Measurements from ENCODE around the gene KANK4.

KANK4 gene

GRCh38 chr1:62337706-62338631 is 18.7 kb upstream of the KANK4 start:
- DNase-seq (ENCODE audit: low read depth in 1 of 2, low spot score in 1 of 2): no peak

GRCh38 chr1:62336995-62337705 is 17.9 kb upstream of the KANK4 start:
- DNase-seq (ENCODE audit: low read depth in 1 of 2, low spot score in 1 of 2): no peak

- no peak for DNase-seq (ENCODE audit: low read depth in 1 of 2, low spot score in 1 of 2)
Measured at GRCh38 chr1:62336638-62336994, 17.4 kb upstream of the KANK4 start.

- DNase-seq (ENCODE audit: low read depth in 1 of 2, low spot score in 1 of 2): no peak
Measured at GRCh38 chr1:62335656-62336055, 16.4 kb upstream of the KANK4 start.

DNA sequence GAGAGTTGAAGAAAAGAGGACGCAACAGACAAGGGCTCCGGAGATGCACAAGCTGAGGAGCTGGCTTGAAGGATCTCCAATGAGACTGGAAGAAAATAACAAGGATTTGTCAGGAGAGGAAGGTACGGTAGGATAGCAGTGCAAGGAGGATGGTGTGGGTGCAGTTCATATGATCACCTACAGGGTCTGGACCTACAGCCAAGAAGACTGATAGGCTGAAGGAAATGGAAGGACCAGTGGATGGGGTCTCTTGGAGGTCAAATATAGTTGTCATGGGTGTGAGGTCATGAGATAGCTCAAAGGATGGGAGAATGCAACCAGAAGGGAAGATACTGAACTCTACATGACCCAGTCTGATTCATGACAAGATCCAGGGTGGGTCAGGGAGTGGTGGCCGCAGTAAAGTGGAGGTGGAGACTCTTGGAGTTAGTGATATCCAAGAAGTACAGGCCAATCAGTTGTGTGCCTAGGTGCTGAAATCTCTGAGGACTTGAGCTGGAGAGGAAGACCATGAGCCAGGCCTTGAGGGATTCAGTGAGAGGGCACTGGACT is 15.3 kb upstream of the KANK4 start:
- no peak for DNase-seq (ENCODE audit: low read depth in 1 of 2, low spot score in 1 of 2)

- no peak for DNase-seq (ENCODE audit: low read depth in 1 of 2, low spot score in 1 of 2)
Measured at GRCh38 chr1:62333441-62333840, 14.2 kb upstream of the KANK4 start.

GRCh38 chr1:62327360-62328055 is 8.3 kb upstream of the KANK4 start:
- DNase-seq (ENCODE audit: low read depth in 1 of 2, low spot score in 1 of 2): no peak

GRCh38 chr1:62325681-62326080 is 6.4 kb upstream of the KANK4 start:
- DNase-seq (ENCODE audit: low read depth in 1 of 2, low spot score in 1 of 2): no peak

DNA sequence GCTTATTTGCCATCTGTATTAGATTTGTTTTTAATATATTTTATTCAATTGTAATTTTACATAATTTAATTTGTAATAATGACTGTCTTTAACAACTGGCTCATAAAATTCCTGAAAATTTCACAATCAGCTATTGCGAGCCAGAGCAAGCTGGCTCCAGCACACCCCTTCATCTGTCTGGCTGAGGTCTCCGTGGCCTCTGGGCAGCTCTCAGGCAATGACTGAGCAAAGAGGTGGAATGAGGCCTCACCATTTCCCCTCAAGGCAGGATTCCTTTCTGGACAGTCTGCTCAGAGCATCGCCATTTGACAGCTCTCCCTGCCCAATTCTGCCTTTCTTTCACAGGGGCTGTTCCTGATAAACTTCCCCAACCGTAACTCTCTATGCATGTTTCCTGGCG is 5.8 kb upstream of the KANK4 start:
- DNase-seq (ENCODE audit: low read depth in 1 of 2, low spot score in 1 of 2): no peak

- DNase-seq (ENCODE audit: low read depth in 1 of 2, low spot score in 1 of 2): no peak
Measured at GRCh38 chr1:62321446-62321845, 2.2 kb upstream of the KANK4 start.

DNA sequence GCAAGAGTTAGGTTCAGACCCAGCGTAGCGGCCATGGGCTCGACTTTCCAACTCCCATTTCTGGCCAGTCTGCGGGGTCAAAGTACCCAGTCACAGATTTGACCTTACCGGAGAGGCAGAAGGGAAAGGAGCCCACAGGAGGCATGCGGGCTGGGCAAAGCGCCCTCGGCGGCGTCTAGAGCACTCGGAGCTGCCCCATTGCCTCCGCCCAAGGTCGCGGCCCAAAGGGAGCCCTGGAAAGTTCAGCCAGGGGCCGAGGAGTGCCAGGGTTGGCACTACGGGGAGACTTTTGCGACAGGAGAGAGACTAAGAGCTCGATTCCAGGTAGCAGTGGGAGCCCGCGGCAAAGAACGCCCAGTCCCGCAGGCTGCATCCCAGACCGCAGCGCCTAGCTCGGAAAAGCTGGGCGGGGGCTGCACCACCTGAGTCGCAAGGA is 896 bp downstream of the KANK4 start:
- no peak for DNase-seq (ENCODE audit: low read depth in 1 of 2, low spot score in 1 of 2)

DNA sequence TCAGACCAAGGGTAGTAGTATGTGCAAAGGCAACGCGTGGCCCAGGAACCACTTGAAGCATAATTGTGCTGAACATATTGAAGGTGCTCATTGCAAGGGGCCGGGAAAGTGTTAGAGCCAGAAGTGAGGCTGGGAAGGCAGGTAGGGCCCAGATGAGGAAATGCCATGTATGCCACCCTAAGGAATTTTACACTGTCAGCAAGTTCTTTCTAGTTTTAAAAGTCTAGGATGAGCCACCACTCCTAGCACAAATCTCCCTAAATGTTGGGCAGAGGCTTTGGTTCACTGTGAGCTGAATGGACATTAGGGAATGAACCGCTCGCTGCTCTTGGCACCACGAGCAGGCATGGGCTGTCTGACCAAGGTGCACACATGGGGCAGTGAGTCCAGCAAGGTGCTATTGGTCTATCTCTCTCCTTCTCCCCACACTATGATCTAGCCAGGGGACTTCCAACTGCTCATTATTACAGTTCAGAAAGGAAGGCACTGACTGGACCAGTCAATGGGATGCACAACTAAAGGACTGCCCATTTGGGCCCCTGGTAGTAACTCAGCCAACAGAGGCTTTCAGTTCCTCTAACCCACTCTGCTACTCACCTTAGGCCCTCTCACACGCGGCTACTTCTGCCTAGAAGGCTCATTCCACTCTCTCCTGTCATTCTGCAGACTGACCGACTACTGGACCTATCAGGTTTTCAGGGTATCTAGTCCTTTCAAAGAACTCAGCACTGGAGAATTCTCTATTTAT is 2.0 kb downstream of the KANK4 start:
- no peak for DNase-seq (ENCODE audit: low read depth in 1 of 2, low spot score in 1 of 2)

DNA sequence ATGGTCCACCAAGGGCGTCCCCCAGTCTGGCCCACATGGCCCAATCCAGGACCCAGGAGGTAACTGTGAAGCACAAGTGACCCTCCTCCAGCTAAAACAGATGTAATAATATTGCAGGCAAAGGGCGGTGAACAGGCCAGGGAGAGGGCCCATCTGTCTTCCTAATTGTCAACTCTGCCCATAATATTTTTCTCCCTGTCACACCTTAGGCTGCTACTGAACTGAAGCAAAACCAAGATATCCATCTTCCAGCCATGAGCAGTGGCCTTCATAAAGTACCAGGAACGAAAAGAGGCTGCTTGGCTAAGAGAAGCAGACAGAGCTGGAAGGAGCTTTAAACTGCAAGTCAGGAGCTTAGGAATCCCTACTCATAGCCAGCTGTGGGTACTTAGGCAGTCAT is 3.1 kb downstream of the KANK4 start:
- no peak for DNase-seq (ENCODE audit: low read depth in 1 of 2, low spot score in 1 of 2)

- DNase-seq (ENCODE audit: low read depth in 1 of 2, low spot score in 1 of 2): no peak
Measured at GRCh38 chr1:62315387-62315786, 3.8 kb downstream of the KANK4 start.

GRCh38 chr1:62314454-62315350 is 4.5 kb downstream of the KANK4 start:
- DNase-seq (ENCODE audit: low read depth in 1 of 2, low spot score in 1 of 2): no peak

DNA sequence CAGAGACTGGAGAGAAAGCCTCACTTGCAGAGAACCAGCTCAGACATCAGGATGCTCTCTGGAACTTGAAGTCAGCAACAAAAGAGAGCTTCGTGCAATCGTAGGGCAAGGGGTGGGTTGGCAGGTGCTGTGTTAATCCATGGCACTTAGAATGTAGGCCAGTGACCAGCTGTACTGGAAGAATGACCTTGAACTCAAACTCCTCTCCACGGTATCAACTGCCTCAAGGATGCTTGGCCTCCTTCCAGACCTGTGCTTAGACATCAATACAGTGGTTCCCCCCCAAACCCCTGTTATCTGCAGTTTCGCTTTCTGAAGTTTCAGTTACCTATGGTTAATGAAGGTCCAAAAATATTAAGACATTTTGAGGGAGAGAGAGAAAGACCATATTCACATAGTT is 6.5 kb downstream of the KANK4 start:
- no peak for DNase-seq (ENCODE audit: low read depth in 1 of 2, low spot score in 1 of 2)

DNA sequence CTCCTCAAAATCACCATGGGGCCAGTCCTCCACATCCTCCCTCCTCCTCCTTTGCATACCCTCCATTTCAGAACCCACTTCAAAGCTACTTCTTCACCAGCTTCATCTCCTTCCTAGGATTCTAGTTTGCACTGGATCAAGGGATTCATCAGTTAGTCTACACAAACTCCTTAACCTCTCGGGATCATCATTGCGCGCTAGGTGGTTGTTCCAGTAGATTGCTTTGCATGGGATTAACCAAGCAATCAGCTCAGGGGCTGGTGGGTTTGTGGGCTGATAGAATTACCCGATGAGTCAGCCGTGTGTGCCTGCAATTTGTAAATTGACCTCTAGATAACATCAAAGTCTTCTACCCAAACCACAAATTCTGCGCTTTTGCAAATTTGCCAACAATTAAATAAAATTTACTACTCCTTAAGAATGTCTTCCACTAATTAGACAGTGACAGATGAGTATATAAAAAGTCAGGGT is 7.7 kb downstream of the KANK4 start:
- no peak for DNase-seq (ENCODE audit: low read depth in 1 of 2, low spot score in 1 of 2)

- no peak for DNase-seq (ENCODE audit: low read depth in 1 of 2, low spot score in 1 of 2)
Measured at GRCh38 chr1:62309906-62310305, 9.3 kb downstream of the KANK4 start.

DNA sequence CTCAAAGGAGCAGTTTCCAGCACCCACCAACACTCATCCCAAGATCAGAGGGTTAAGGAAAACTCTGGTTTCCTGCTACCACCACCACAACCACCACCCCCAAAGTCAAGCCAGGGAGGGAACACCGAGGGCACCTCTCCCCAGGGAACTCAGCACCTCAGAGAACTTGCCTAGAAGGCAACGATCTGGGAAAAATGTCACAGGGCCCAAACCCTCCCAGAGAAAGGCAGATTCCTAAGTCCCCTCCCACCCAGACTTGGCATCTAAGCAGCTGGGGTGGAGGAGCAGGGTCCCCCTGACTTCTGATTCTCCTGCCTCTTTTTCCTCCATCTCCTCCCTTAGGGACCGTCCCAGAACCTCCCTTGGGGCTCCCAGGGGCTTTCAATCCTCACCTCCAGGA is 10.6 kb downstream of the KANK4 start:
- no peak for DNase-seq (ENCODE audit: low read depth in 1 of 2, low spot score in 1 of 2)
